Panc1 (cell line): ENCODE measurements around the gene P2RY2.
"Not testable (repeated sequence)": the region's sequence is repeated elsewhere in the genome, so short reads cannot be mapped to it uniquely, and the experiment has no call there.

Experiments
- POLR2AphosphoS5 ChIP-seq: IDR thresholded peaks from 2 replicates; pipeline ENCODE4 v1.6.1; 2012; ENCODE audit warnings: mild to moderate bottlenecking, low read depth, low read length, moderate library complexity
- TCF7L2 ChIP-seq: IDR thresholded peaks from 2 replicates; pipeline ENCODE4 v1.6.1; 2011; ENCODE audit warnings: mild to moderate bottlenecking, low read depth, low read length, inconsistent platforms
- TF ChIP-seq, protein P1 (sequence below): fragments of 450-650 bp; IDR thresholded peaks from 2 replicates; pipeline ENCODE4 v1.5.1; 2017; ENCODE audit warnings: mild to moderate bottlenecking

- TF ChIP-seq POLR2AphosphoS5, TCF7L2: not testable (repeated sequence)
- TF ChIP-seq, protein P1, sequence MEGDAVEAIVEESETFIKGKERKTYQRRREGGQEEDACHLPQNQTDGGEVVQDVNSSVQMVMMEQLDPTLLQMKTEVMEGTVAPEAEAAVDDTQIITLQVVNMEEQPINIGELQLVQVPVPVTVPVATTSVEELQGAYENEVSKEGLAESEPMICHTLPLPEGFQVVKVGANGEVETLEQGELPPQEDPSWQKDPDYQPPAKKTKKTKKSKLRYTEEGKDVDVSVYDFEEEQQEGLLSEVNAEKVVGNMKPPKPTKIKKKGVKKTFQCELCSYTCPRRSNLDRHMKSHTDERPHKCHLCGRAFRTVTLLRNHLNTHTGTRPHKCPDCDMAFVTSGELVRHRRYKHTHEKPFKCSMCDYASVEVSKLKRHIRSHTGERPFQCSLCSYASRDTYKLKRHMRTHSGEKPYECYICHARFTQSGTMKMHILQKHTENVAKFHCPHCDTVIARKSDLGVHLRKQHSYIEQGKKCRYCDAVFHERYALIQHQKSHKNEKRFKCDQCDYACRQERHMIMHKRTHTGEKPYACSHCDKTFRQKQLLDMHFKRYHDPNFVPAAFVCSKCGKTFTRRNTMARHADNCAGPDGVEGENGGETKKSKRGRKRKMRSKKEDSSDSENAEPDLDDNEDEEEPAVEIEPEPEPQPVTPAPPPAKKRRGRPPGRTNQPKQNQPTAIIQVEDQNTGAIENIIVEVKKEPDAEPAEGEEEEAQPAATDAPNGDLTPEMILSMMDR, result not testable (repeated sequence)
Measured at GRCh38 chr11:73232487-73232886, 14.4 kb downstream of the P2RY2 start.
